WTC11 (cell line): Measurements from ENCODE around the gene FETUB.

Experiments
- CREM ChIP-seq: sonication (generic); formaldehyde crosslinking; IDR thresholded peaks from 2 replicates; pipeline ENCODE4 v1.8.1; 2022; ENCODE audit warnings: mild to moderate bottlenecking, missing genetic modification reagents, moderate library complexity
- CTCF ChIP-seq: fragments of 200-600 bp; IDR thresholded peaks from 2 replicates; pipeline ENCODE4 v1.8.0; 2022; ENCODE audit warnings: antibody characterized with exemption
- FOXJ3 ChIP-seq: sonication (generic); formaldehyde crosslinking; IDR thresholded peaks from 2 replicates; pipeline ENCODE4 v1.9.0; 2021; ENCODE audit warnings: missing genetic modification reagents, mild to moderate bottlenecking, borderline replicate concordance
- FOXP1 ChIP-seq: sonication (generic); formaldehyde crosslinking; IDR thresholded peaks from 2 replicates; pipeline ENCODE4 v1.8.0; 2022; ENCODE audit warnings: missing genetic modification reagents, mild to moderate bottlenecking, moderate library complexity, borderline replicate concordance
- GABPB1 ChIP-seq: sonication (generic); formaldehyde crosslinking; IDR thresholded peaks from 2 replicates; pipeline ENCODE4 v1.8.1; 2023; ENCODE audit warnings: mild to moderate bottlenecking, missing genetic modification reagents
- MXD4 ChIP-seq: fragments of 250-450 bp; sonication (Bioruptor Pico); IDR thresholded peaks from 2 replicates; pipeline ENCODE4 v1.8.0; 2021; ENCODE audit warnings: mild to moderate bottlenecking, moderate library complexity, borderline replicate concordance
- NFYB ChIP-seq: sonication (generic); formaldehyde crosslinking; conservative IDR thresholded peaks from 2 replicates; pipeline ENCODE4 v1.8.0; 2022; ENCODE audit warnings: low read depth, missing genetic modification reagents
- PRDM15 ChIP-seq: sonication (generic); formaldehyde crosslinking; IDR thresholded peaks from 2 replicates; pipeline ENCODE4 v1.8.0; 2022; ENCODE audit warnings: missing genetic modification reagents
- USF2 ChIP-seq: sonication (generic); formaldehyde crosslinking; IDR thresholded peaks from 2 replicates; pipeline ENCODE4 v1.8.1; 2023; ENCODE audit warnings: mild to moderate bottlenecking, missing genetic modification reagents, moderate library complexity
- ZBTB43 ChIP-seq: sonication (generic); formaldehyde crosslinking; IDR thresholded peaks from 2 replicates; pipeline ENCODE4 v1.8.1; 2023; ENCODE audit warnings: mild to moderate bottlenecking, missing genetic modification reagents
- TF ChIP-seq, protein P1 (sequence below): fragments of 250-450 bp; sonication (Bioruptor Pico); IDR thresholded peaks from 2 replicates; pipeline ENCODE4 v1.8.0; 2021; ENCODE audit warnings: mild to moderate bottlenecking
- TF ChIP-seq, protein P2 (sequence below): sonication (generic); formaldehyde crosslinking; IDR thresholded peaks from 2 replicates; pipeline ENCODE4 v1.8.0; 2023; ENCODE audit warnings: mild to moderate bottlenecking, missing genetic modification reagents
- TF ChIP-seq, protein P3 (sequence below): sonication (generic); formaldehyde crosslinking; IDR thresholded peaks from 2 replicates; pipeline ENCODE4 v1.8.0; 2023; ENCODE audit warnings: missing genetic modification reagents, mild to moderate bottlenecking, borderline replicate concordance

DNA sequence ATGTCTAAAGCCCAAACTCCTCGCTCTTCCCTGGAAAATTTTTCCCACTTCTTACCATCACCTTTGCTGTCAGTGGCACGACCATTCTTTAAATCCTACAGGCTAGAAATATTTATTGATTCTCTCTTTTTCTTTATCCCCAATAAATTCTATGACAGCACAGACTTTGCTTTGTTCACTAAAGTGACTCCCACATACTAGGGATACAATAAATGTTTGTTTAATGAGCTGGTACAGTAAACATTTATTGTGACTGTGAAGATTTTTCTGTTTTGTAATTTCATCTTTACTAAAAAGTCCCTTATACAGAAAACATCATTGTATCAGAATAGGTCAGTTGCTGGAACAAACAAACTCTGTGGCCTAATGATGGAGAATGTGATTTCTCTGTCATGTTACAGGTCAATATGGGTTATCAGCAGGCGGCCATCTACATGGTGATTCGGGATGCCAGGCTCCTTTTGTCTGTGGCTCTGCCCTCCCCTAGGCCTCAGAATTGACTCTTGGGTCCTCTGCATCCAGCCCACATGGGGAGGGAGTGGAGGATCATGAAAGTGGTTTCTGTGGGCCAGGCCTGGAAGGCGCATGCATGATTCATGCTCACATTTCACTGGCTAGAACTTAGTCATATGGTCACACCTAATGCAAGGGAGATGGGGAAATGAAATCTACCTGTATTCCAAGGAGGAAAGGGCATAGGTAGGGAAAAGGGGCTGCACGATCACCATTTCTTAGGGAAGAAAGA lies 54.3 kb downstream of the FETUB start:
- TF ChIP-seq ZBTB43 (CRISPR knock-in tag): no peak
- no peak for TF ChIP-seq CTCF
- no peak for TF ChIP-seq USF2 (CRISPR knock-in tag)
- TF ChIP-seq FOXP1: no peak
- TF ChIP-seq, protein P1, sequence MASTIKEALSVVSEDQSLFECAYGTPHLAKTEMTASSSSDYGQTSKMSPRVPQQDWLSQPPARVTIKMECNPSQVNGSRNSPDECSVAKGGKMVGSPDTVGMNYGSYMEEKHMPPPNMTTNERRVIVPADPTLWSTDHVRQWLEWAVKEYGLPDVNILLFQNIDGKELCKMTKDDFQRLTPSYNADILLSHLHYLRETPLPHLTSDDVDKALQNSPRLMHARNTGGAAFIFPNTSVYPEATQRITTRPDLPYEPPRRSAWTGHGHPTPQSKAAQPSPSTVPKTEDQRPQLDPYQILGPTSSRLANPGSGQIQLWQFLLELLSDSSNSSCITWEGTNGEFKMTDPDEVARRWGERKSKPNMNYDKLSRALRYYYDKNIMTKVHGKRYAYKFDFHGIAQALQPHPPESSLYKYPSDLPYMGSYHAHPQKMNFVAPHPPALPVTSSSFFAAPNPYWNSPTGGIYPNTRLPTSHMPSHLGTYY: no peak
- TF ChIP-seq PRDM15: no peak
- no peak for TF ChIP-seq CREM (CRISPR knock-in tag)
- no peak for TF ChIP-seq GABPB1 (CRISPR knock-in tag)
- TF ChIP-seq FOXJ3 (CRISPR knock-in tag): no peak
- TF ChIP-seq, protein P2, sequence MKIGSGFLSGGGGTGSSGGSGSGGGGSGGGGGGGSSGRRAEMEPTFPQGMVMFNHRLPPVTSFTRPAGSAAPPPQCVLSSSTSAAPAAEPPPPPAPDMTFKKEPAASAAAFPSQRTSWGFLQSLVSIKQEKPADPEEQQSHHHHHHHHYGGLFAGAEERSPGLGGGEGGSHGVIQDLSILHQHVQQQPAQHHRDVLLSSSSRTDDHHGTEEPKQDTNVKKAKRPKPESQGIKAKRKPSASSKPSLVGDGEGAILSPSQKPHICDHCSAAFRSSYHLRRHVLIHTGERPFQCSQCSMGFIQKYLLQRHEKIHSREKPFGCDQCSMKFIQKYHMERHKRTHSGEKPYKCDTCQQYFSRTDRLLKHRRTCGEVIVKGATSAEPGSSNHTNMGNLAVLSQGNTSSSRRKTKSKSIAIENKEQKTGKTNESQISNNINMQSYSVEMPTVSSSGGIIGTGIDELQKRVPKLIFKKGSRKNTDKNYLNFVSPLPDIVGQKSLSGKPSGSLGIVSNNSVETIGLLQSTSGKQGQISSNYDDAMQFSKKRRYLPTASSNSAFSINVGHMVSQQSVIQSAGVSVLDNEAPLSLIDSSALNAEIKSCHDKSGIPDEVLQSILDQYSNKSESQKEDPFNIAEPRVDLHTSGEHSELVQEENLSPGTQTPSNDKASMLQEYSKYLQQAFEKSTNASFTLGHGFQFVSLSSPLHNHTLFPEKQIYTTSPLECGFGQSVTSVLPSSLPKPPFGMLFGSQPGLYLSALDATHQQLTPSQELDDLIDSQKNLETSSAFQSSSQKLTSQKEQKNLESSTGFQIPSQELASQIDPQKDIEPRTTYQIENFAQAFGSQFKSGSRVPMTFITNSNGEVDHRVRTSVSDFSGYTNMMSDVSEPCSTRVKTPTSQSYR (CRISPR knock-in tag): no peak
- no peak for TF ChIP-seq MXD4 (CRISPR knock-in tag)
- TF ChIP-seq NFYB (CRISPR knock-in tag): no peak
- TF ChIP-seq, protein P3, sequence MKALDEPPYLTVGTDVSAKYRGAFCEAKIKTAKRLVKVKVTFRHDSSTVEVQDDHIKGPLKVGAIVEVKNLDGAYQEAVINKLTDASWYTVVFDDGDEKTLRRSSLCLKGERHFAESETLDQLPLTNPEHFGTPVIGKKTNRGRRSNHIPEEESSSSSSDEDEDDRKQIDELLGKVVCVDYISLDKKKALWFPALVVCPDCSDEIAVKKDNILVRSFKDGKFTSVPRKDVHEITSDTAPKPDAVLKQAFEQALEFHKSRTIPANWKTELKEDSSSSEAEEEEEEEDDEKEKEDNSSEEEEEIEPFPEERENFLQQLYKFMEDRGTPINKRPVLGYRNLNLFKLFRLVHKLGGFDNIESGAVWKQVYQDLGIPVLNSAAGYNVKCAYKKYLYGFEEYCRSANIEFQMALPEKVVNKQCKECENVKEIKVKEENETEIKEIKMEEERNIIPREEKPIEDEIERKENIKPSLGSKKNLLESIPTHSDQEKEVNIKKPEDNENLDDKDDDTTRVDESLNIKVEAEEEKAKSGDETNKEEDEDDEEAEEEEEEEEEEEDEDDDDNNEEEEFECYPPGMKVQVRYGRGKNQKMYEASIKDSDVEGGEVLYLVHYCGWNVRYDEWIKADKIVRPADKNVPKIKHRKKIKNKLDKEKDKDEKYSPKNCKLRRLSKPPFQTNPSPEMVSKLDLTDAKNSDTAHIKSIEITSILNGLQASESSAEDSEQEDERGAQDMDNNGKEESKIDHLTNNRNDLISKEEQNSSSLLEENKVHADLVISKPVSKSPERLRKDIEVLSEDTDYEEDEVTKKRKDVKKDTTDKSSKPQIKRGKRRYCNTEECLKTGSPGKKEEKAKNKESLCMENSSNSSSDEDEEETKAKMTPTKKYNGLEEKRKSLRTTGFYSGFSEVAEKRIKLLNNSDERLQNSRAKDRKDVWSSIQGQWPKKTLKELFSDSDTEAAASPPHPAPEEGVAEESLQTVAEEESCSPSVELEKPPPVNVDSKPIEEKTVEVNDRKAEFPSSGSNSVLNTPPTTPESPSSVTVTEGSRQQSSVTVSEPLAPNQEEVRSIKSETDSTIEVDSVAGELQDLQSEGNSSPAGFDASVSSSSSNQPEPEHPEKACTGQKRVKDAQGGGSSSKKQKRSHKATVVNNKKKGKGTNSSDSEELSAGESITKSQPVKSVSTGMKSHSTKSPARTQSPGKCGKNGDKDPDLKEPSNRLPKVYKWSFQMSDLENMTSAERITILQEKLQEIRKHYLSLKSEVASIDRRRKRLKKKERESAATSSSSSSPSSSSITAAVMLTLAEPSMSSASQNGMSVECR: no peak
